T-helper 17 cell (primary cell): ENCODE results near the gene PCDHGB3. TPM values are rescaled to one million over a fixed set of nuclear protein-coding genes. Genes with fewer than 3 reads are reported as not detected.
A peak's percentile ranks its signal among the peaks of the same experiment; 100 is the strongest.
"Not testable (repeated sequence)": the region's sequence is repeated elsewhere in the genome, so short reads cannot be mapped to it uniquely, and the experiment has no call there.

Experiments used
- ATAC-seq: fragments of 150-1000 bp; cut with Tn5 transposase; 2 replicates; pipeline ENCODE4 v1.10.0; 2021; ENCODE audit warnings: mild to moderate bottlenecking, moderate library complexity
- DNase-seq, 3 donors: peaks; one replicate each; pipeline versions ENCODE4 v3.0.0 to v3.0.0-alpha.2; 2020 to 2021
- H3K9me3 ChIP-seq: one replicate; pipeline ENCODE4 v1.7.0; 2013; ENCODE audit warnings: low read length, mild to moderate bottlenecking; ENCODE audit not compliant: control insufficient read depth, poor library complexity, severe bottlenecking
- H3K27ac Mint-ChIP-seq: one replicate; pipeline ENCODE4 v1.8.0; 2022; ENCODE audit warnings: mild to moderate bottlenecking, moderate library complexity, mixed read lengths
- H3K27me3 Mint-ChIP-seq: one replicate; pipeline ENCODE4 v1.8.0; 2022; ENCODE audit warnings: mixed read lengths
- H3K36me3 Mint-ChIP-seq: one replicate; pipeline ENCODE4 v1.8.0; 2022; ENCODE audit warnings: low read depth, mixed read lengths
- H3K4me1 Mint-ChIP-seq: one replicate; pipeline ENCODE4 v1.8.0; 2022; ENCODE audit warnings: mild to moderate bottlenecking, mixed read lengths
- H3K4me3 Mint-ChIP-seq: one replicate; pipeline ENCODE4 v1.8.0; 2022; ENCODE audit warnings: mild to moderate bottlenecking, moderate library complexity, mixed read lengths
- total RNA-seq, 4 donors: library from RNA in 2 of 4; stranded (reverse) in 2 of 4; gene quantifications; one replicate each; pipeline ENCODE4 v1.2.3 and lab custom pipeline; 2022 to 2026

Gene PCDHGB3
- total RNA-seq, 2 donors from 2014 or later, result 0.13 to 0.32 TPM

DNA sequence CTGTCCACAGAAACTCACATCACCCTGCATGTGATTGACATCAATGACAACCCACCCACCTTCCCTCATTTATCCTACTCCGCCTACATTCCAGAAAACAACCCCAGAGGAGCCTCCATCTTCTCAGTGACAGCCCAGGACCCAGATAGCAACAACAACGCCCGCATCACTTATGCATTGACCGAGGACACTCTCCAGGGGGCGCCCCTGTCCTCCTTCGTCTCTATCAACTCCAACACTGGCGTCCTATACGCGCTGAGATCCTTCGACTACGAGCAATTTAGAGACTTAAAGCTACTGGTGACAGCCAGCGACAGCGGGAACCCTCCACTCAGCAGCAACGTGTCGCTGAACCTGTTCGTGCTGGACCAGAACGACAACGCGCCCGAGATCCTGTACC lies 24.7 kb upstream of the PCDHGB3 start:
- H3K4me1 Mint-ChIP-seq, result no peaks in the 10 kb centered on the region
- no peak overlapping the region for H3K27ac Mint-ChIP-seq
- H3K4me3 Mint-ChIP-seq, result no peak overlapping the region
- peaks cover 2% of the 10 kb centered on the region for H3K36me3 Mint-ChIP-seq
- H3K27me3 Mint-ChIP-seq, result peaks cover 10% of the 10 kb centered on the region
- DNase-seq, result no peak
- peaks cover 9% of the 10 kb centered on the region for H3K9me3 ChIP-seq
- ATAC-seq, result no peak

DNA sequence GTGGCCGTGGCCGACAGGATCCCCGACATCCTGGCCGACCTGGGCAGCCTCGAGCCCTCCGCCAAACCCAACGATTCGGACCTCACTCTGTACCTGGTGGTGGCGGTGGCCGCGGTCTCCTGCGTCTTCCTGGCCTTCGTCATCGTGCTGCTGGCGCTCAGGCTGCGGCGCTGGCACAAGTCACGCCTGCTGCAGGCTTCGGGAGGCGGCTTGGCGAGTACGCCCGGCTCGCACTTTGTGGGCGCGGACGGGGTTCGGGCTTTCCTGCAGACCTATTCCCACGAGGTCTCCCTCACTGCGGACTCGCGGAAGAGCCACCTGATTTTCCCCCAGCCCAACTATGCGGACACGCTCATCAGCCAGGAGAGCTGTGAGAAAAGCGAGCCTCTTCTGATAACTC lies 24.0 kb upstream of the PCDHGB3 start:
- not testable (repeated sequence) for H3K4me1 Mint-ChIP-seq, DNase-seq, ATAC-seq, H3K36me3 Mint-ChIP-seq, H3K4me3 Mint-ChIP-seq, H3K27ac Mint-ChIP-seq
- peaks cover 13% of the 10 kb centered on the region for H3K9me3 ChIP-seq
- H3K27me3 Mint-ChIP-seq, result peaks cover 10% of the 10 kb centered on the region

DNA sequence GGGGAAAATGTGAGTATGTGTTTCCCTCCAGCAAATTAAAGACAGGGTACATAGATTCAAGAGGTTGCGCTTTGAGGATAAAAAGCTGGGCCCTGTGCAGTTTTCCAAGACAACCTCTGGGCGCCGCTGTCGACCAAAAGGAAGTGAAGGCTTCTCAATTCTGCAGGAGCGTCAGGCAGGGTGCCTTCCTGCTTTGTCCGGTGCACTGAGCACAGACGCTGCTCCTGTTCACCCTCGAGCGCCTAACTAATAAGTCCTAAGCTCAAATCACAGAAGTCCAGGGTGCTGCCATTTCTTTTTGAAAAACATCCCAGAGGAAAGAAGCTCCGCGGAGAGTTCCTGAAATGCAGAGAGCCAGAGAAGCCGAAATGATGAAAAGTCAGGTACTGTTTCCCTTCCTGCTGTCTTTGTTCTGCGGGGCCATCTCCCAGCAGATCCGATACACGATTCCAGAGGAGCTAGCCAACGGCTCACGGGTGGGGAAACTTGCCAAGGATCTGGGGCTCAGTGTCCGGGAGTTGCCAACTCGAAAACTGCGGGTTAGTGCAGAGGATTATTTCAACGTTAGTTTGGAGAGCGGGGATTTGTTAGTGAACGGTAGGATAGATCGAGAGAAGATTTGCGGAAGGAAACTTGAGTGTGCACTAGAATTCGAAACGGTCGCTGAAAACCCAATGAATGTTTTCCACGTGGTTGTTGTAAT lies 20.0 kb upstream of the PCDHGB3 start, which contains the start of gene PCDHGB1:
PCDHGB1 (plus strand) TSS at position 183 of the 703 bp plus-strand sequence; CDS start at position 345, 162 bp downstream.
- no peaks in the 10 kb centered on the region for H3K4me1 Mint-ChIP-seq
- H3K9me3 ChIP-seq, result peaks cover 7% of the 10 kb centered on the region
- no peak within 1 kb of the TSS for H3K4me3 Mint-ChIP-seq
- ATAC-seq (no peak), DNase-seq (no peak)
- no peaks in the 10 kb centered on the region for H3K36me3 Mint-ChIP-seq
- H3K27ac Mint-ChIP-seq, result no peak within 1 kb of the TSS
- H3K27me3 Mint-ChIP-seq, result peaks cover 27% of the 10 kb centered on the region

DNA sequence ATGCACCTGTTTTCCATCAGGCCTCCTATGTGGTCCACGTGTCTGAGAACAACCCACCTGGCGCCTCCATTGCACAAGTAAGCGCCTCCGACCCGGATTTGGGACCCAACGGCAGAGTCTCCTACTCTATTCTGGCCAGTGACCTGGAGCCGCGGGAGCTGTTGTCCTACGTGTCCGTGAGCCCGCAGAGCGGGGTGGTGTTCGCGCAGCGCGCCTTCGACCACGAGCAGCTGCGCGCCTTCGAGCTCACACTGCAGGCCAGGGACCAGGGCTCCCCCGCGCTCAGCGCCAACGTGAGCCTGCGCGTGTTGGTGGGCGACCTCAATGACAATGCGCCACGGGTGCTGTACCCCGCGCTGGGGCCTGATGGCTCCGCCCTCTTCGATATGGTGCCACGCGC lies 18.5 kb upstream of the PCDHGB3 start:
- H3K9me3 ChIP-seq, result peaks cover 4% of the 10 kb centered on the region
- ATAC-seq, result no peak
- Mint-ChIP-seq H3K27me3 (peaks cover 36% of the 10 kb centered on the region), H3K4me1 (no peaks in the 10 kb centered on the region), H3K36me3 (no peaks in the 10 kb centered on the region), H3K27ac (no peak overlapping the region), H3K4me3 (no peak overlapping the region)
- DNase-seq, result no peak

DNA sequence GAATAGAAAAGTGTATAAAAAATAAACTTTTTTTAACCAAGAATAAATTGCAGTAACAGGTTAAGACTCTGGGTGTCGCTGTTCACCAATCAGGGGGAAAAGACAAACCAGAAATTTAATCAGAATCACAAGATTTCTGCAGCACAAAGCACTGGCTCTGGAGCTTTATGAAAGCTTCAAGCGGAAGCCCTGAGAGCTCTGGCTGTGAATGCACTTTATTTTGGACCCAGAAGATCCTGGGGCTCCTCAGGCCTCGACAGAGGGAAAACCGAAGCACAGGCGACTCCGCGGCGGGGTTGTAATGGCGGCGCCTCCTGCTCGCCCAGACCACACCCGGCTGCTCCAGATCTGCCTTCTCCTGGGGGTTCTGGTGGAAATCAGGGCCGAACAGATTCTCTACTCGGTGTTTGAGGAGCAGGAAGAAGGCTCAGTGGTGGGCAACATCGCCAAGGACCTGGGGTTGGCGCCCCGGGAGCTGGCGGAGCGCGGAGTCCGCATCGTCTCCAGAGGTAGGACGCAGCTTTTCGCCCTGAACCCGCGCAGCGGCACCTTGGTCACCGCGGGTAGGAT lies 15.1 kb upstream of the PCDHGB3 start, which contains the start of gene PCDHGA4:
PCDHGA4 (plus strand) TSS at position 122 of the 570 bp plus-strand sequence; CDS start at position 209, 87 bp downstream.
- peaks cover 40% of the 10 kb centered on the region for H3K27me3 Mint-ChIP-seq
- H3K4me3 Mint-ChIP-seq, result peak within 1 kb of the TSS; percentile 7

DNA sequence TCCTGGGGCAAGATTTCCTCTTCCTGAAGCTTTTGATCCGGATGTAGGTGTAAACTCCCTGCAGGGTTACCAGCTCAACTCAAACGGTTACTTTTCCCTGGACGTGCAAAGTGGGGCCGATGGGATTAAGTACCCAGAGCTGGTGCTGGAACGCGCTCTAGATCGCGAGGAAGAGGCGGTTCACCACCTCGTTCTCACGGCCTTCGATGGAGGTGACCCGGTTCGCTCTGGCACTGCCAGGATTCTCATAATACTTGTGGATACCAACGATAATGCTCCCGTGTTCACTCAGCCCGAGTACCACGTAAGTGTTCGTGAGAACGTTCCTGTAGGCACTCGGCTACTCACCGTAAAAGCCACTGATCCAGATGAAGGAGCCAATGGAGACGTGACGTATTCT lies 14.4 kb upstream of the PCDHGB3 start:
- DNase-seq (no peak), ATAC-seq (no peak)
- H3K36me3 Mint-ChIP-seq, result peaks cover 2% of the 10 kb centered on the region
- H3K27me3 Mint-ChIP-seq, result peaks cover 39% of the 10 kb centered on the region
- H3K27ac Mint-ChIP-seq, result no peak overlapping the region
- H3K9me3 ChIP-seq, result peaks cover 3% of the 10 kb centered on the region
- H3K4me3 Mint-ChIP-seq, result peak overlapping the region; percentile 7
- no peaks in the 10 kb centered on the region for H3K4me1 Mint-ChIP-seq

More for the DNA sequence above, 15.1 kb upstream of the PCDHGB3 start, which contains the start of gene PCDHGA4:
- peaks cover 4% of the 10 kb centered on the region for H3K9me3 ChIP-seq
- ATAC-seq, result no peak
- Mint-ChIP-seq H3K27ac (no peak within 1 kb of the TSS), H3K36me3 (peaks cover 2% of the 10 kb centered on the region), H3K4me1 (no peaks in the 10 kb centered on the region)
- DNase-seq, result no peak

DNA sequence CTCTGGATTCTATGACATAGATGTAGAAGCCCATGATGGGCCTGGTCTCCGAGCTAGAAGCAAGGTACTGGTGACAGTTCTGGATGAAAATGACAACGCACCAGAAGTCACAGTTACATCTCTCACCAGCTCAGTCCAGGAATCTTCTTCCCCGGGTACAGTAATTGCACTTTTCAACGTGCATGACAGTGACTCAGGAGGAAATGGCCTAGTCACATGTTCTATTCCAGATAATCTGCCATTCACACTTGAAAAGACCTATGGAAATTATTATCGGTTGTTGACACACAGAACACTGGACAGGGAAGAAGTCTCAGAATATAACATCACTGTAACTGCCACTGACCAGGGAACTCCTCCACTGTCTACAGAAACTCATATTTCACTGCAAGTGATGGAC lies 13.9 kb upstream of the PCDHGB3 start:
- Mint-ChIP-seq H3K4me1 (no peaks in the 10 kb centered on the region), H3K4me3 (no peak overlapping the region), H3K36me3 (peaks cover 2% of the 10 kb centered on the region), H3K27ac (no peak overlapping the region), H3K27me3 (peaks cover 43% of the 10 kb centered on the region)
- no peak for ATAC-seq
- no peaks in the 10 kb centered on the region for H3K9me3 ChIP-seq
- no peak for DNase-seq

DNA sequence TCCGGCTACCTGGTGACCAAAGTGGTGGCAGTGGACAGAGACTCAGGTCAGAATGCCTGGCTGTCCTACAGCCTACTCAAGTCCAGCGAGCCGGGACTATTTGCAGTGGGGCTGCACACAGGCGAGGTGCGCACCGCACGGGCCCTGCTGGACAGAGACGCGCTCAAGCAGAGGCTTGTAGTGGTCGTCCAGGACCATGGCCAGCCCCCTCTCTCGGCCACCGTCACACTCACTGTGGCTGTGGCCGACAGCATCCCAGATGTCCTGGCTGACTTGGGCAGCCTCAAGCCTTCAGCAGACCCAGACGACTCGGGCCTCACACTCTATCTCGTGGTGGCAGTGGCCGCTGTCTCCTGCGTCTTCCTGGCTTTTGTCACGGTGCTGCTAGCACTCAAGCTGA lies 13.1 kb upstream of the PCDHGB3 start:
- no peak for ATAC-seq

DNA sequence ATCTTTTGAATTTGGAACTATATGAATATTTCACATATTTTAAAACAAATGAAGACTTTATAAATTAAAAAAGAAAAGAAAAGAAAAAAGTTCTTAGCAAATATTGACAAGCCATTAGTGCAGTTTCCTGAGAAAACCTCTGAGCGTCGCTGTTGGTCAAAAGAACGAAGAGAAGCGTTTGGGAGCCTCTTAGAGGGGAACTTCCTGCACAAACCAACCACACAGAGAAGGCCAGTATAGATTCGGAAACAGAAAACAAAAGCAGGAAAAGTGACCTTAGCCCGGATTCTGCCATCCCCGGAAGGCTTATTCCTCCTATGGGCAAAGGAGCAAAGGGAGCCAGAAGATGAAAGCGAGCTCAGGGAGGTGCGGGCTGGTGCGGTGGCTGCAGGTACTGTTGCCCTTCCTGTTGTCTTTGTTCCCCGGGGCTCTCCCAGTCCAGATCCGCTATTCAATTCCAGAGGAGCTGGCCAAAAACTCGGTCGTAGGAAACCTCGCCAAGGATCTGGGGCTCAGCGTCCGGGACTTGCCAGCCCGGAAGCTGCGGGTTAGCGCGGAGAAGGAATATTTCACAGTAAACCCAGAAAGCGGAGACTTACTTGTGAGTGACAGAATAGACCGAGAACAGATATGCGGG lies 10.1 kb upstream of the PCDHGB3 start, which contains the start of gene PCDHGB2:
PCDHGB2 (plus strand) TSS at position 205 of the 637 bp plus-strand sequence; CDS start at position 347, 142 bp downstream.
- peaks cover 49% of the 10 kb centered on the region for H3K27me3 Mint-ChIP-seq
- ATAC-seq (peak; percentile 40), DNase-seq (no peak)
- no peaks in the 10 kb centered on the region for H3K4me1 Mint-ChIP-seq
- H3K27ac Mint-ChIP-seq, result no peak within 1 kb of the TSS
- H3K9me3 ChIP-seq, result peaks cover 8% of the 10 kb centered on the region
- peaks cover 8% of the 10 kb centered on the region for H3K36me3 Mint-ChIP-seq
- H3K4me3 Mint-ChIP-seq, result peak within 1 kb of the TSS; percentile 52

More for the DNA sequence above, 13.1 kb upstream of the PCDHGB3 start:
- no peak overlapping the region for H3K27ac Mint-ChIP-seq
- H3K36me3 Mint-ChIP-seq, result peaks cover 2% of the 10 kb centered on the region
- H3K4me3 Mint-ChIP-seq, result no peak overlapping the region
- H3K4me1 Mint-ChIP-seq, result no peaks in the 10 kb centered on the region
- no peak for DNase-seq
- no peaks in the 10 kb centered on the region for H3K9me3 ChIP-seq
- peaks cover 45% of the 10 kb centered on the region for H3K27me3 Mint-ChIP-seq

DNA sequence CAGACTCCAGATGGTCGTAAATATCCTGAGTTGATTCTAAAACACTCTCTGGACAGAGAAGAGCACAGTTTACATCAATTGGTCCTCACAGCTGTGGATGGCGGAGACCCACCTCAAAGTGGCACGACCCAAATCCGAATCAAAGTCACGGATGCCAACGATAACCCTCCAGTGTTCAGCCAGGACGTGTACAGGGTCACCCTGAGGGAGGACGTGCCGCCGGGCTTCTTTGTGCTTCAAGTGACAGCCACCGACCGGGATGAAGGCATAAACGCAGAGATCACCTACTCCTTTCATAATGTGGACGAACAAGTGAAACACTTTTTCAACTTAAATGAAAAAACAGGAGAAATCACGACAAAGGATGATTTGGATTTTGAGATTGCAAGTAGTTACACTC lies 9.4 kb upstream of the PCDHGB3 start:
- no peaks in the 10 kb centered on the region for H3K4me1 Mint-ChIP-seq
- H3K36me3 Mint-ChIP-seq, result peaks cover 8% of the 10 kb centered on the region
- H3K27me3 Mint-ChIP-seq, result peaks cover 49% of the 10 kb centered on the region
- H3K9me3 ChIP-seq, result peaks cover 14% of the 10 kb centered on the region
- ATAC-seq, result no peak
- no peak overlapping the region for H3K27ac Mint-ChIP-seq
- H3K4me3 Mint-ChIP-seq, result no peak overlapping the region
- DNase-seq, result no peak

DNA sequence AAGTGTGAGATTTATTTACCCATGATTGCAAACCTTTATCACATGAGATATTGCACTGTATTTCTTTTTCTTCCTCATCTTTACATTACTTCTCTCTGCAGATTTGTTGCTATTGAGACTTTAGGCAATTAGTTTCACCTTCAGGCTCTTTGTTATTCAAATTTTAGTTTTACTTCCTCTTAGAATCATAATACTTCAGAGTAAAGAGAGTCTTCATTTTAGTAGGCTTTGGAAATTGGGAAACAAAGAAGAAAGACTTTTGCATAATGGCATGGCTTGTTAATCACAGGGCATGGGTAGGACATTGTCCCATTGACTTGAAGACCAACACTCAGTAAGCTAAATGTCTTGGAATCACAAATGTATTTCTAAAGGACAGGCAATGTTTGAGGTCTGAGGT lies 7.3 kb upstream of the PCDHGB3 start:
- ATAC-seq (no peak), DNase-seq (no peak)
- peaks cover 57% of the 10 kb centered on the region for H3K27me3 Mint-ChIP-seq
- H3K27ac Mint-ChIP-seq, result no peak overlapping the region
- no peak overlapping the region for H3K4me3 Mint-ChIP-seq
- peaks cover 11% of the 10 kb centered on the region for H3K36me3 Mint-ChIP-seq
- H3K4me1 Mint-ChIP-seq, result no peaks in the 10 kb centered on the region
- H3K9me3 ChIP-seq, result peaks cover 19% of the 10 kb centered on the region

DNA sequence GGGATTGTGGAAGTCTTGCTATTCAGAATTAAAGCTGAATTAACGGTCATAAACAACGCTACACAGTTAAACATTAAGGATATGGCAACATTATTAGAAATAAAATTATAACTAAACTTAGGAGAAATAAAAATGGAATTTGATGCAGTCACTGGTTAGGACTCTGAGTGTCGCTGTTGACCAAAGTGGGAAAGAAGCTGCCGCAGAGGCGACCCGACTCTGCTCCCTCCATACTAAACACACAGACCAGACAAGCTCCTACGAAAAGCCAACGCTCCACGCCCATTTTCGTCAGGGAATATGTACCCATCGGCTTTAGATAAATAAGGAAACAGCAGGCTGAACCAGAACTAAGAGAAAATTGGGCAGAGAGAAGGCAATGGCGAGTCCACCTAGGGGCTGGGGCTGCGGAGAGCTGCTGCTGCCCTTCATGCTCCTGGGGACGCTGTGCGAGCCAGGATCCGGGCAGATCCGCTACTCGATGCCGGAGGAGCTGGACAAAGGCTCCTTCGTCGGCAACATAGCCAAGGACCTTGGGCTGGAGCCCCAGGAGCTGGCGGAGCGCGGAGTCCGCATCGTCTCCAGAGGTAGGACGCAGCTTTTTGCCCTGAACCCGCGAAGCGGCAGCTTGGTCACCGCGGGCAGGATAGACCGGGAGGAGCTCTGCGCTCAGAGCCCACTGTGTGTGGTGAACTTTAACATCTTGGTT lies 5.9 kb upstream of the PCDHGB3 start, which contains the start of gene PCDHGA5:
PCDHGA5 (plus strand) TSS at position 211 of the 709 bp plus-strand sequence; CDS start at position 380, 169 bp downstream.
- Mint-ChIP-seq H3K27me3 (peaks cover 51% of the 10 kb centered on the region), H3K4me1 (no peaks in the 10 kb centered on the region), H3K36me3 (peaks cover 10% of the 10 kb centered on the region), H3K27ac (peak within 1 kb of the TSS; percentile 8), H3K4me3 (no peak within 1 kb of the TSS)
- peaks cover 19% of the 10 kb centered on the region for H3K9me3 ChIP-seq
- ATAC-seq (no peak), DNase-seq (no peak)
